Transverse colon (tissue), 4 donors: ENCODE measurements around the gene GRAMD1B. TPM values are rescaled to one million over a fixed set of nuclear protein-coding genes. Genes with fewer than 3 reads are reported as not detected.

Experiments used
- DNase-seq: peaks from one replicate; pipeline ENCODE4 v3.0.0-alpha.2; 2019
- H3K27ac ChIP-seq, 4 donors: fragments of 200-600 bp; sonication (generic); 2 replicates each; pipeline ENCODE4 v1.5.1; 2016 to 2018; ENCODE audit warnings: inconsistent platforms in 4 of 4
- H3K27me3 ChIP-seq: fragments of 200-600 bp; sonication (generic); 2 replicates; pipeline ENCODE4 v1.5.1; 2017; ENCODE audit warnings: inconsistent platforms
- H3K36me3 ChIP-seq, 4 donors: fragments of 200-600 bp; sonication (generic); 2 replicates each; pipeline ENCODE4 v1.5.1; 2017 to 2019; ENCODE audit warnings: inconsistent platforms in 4 of 4
- H3K4me1 ChIP-seq, 4 donors: fragments of 200-600 bp; sonication (generic); 2 replicates each; pipeline ENCODE4 v1.5.1; 2017 to 2020; ENCODE audit warnings: inconsistent platforms in 4 of 4
- H3K4me3 ChIP-seq, 4 donors: fragments of 200-600 bp; sonication (generic); 1 replicate in 1 of 4; 2 replicates in 3 of 4; pipeline versions ENCODE4 v1.5.1 to v1.6.1; 2017 to 2019; ENCODE audit warnings: inconsistent platforms in 4 of 4
- H3K9me3 ChIP-seq, 2 donors: fragments of 200-600 bp; sonication (generic); 2 replicates each; pipeline ENCODE4 v1.5.1; 2017 to 2019; ENCODE audit warnings: inconsistent platforms in 2 of 2
- EP300 ChIP-seq: sonication (generic); formaldehyde crosslinking; IDR thresholded peaks from one replicate; pipeline ENCODE4 v1.6.1; 2017; ENCODE audit warnings: antibody characterized with exemption, low read depth
- POLR2A ChIP-seq: fragments of 450-650 bp; IDR thresholded peaks from one replicate; pipeline ENCODE4 v1.6.1; 2016; ENCODE audit warnings: antibody characterized with exemption, mild to moderate bottlenecking, moderate library complexity
- POLR2AphosphoS5 ChIP-seq, 3 donors: sonication (generic); formaldehyde crosslinking; IDR thresholded peaks; one replicate each; pipeline ENCODE4 v1.6.1; 2016; ENCODE audit warnings: antibody characterized with exemption in 3 of 3
- WGBS, 2 donors: methylation state at CpG; one replicate each; pipeline ENCODE4 v1.1.5; 2018; ENCODE audit warnings: low coverage in 1 of 2; 5-methylcytosine and 5-hydroxymethylcytosine counted together
- in situ Hi-C, 4 donors: fragments of 200-750 bp; cut with MboI; loops; one replicate each; pipeline versions ENCODE4 v1.15.0 to v1.15.1; 2017; ENCODE audit warnings: low sequenced_read_pairs in 3 of 4, low pct_ligation_motif_present in 1 of 4, low pct_unique_long_range_greater_than_20kb in 1 of 4
- intact Hi-C: fragments of 100-400 bp; cut with DNase I; formaldehyde crosslinking; loops from one replicate; pipeline ENCODE4 v1.15.1; 2023; ENCODE audit warnings: low total_unique reads
- total RNA-seq, 4 donors: library from RNA; depleted of rRNA; stranded (reverse); fragments of >200 nt; gene quantifications; one replicate each; pipeline ENCODE4 v1.1.0, GENCODE V29; 2016
- TF ChIP-seq, protein P1 (sequence below), 5 experiments: fragments of 200-600 bp in 3 of 5; fragments of 450-650 bp in 2 of 5; sonication (generic) in 3 of 5; IDR thresholded peaks; 1 replicate in 2 of 5; 2 replicates in 3 of 5; pipeline ENCODE4 v1.5.1; 2016 to 2017; ENCODE audit warnings: antibody characterized with exemption in 5 of 5, inconsistent platforms in 3 of 5, mild to moderate bottlenecking in 2 of 5, moderate library complexity in 1 of 5

Gene GRAMD1B
- total RNA-seq, 4 donors from 2014 or later = 4.3 to 58.4 (median 9.9) TPM

DNA sequence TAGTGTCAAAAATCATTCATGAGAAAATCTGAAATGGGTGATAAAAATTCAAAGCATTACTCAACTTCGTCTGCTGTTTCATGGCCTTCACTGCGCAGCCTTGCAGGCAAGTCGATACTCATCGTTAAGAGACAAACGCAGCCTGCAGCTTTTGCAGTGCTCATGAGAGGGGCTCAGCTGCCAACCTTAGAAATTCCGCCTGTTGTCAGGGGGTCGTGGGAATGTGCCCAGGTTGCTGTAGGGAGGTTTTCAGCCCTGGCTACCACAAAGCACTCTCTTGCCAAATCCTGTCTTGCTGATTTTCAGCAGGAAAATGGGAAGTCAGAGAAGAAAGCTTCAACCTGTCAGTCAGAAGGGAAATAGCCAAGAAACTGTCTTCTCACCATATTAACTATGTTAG, 25.4 kb upstream of the GRAMD1B start:
- no peak for DNase-seq
- in situ Hi-C loops = loop anchor here in 1 of 4 donors (10.0 kb wide), 1 partner anchor 70 kb away; no protein-coding TSS in a partner anchor
- H3K36me3 ChIP-seq = no peaks in the 10 kb centered on the region
- H3K27ac ChIP-seq = no peak overlapping the region
- WGBS, 2 donors = 74 to 82% methylated on average over 5 to 7 of the region's 7 CpGs
- H3K4me1 ChIP-seq = peaks cover 0 to 30% (median 7%) of the 10 kb centered on the region in 4 donors
- intact Hi-C loops = loop anchor here (5.0 kb wide), 1 partner anchor 1002 kb away; no protein-coding TSS in a partner anchor
- H3K27me3 ChIP-seq = peaks cover 18% of the 10 kb centered on the region
- TF ChIP-seq, protein P1, sequence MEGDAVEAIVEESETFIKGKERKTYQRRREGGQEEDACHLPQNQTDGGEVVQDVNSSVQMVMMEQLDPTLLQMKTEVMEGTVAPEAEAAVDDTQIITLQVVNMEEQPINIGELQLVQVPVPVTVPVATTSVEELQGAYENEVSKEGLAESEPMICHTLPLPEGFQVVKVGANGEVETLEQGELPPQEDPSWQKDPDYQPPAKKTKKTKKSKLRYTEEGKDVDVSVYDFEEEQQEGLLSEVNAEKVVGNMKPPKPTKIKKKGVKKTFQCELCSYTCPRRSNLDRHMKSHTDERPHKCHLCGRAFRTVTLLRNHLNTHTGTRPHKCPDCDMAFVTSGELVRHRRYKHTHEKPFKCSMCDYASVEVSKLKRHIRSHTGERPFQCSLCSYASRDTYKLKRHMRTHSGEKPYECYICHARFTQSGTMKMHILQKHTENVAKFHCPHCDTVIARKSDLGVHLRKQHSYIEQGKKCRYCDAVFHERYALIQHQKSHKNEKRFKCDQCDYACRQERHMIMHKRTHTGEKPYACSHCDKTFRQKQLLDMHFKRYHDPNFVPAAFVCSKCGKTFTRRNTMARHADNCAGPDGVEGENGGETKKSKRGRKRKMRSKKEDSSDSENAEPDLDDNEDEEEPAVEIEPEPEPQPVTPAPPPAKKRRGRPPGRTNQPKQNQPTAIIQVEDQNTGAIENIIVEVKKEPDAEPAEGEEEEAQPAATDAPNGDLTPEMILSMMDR (IDR thresholded peaks at IDR 0.05) = no peak
- TF ChIP-seq POLR2AphosphoS5 (IDR thresholded peaks at IDR 0.05) (no peak), EP300 (no peak), POLR2A (no peak)
- no peaks in the 10 kb centered on the region for H3K9me3 ChIP-seq
- H3K4me3 ChIP-seq = no peak overlapping the region

DNA sequence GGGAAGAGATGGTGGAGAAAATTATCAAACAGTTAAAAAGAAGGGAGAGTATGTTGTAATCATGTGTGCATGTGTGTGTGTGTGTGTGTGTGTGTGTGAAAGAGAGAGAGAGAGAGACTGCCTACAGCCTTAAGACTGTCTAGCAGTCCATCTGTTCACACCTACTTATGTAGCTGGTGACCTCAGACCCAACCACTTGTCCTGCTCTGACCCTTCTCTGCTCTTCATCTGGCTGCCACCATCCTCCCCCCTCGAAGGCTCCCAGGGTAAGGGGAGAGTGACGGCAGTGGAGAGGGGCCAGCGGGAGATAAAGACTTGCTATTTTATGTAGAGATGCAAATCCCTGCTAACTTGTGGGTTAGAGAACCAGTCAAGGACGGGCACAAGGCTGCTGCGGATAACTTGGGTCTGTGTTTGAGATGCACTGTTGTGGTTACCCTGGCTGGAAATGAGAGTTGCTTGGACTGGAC, 24.9 kb upstream of the GRAMD1B start:
- Histone ChIP-seq H3K4me1 (peaks cover 0 to 32% (median 7%) of the 10 kb centered on the region in 4 donors), H3K27me3 (peaks cover 18% of the 10 kb centered on the region), H3K9me3 (no peaks in the 10 kb centered on the region), H3K36me3 (no peaks in the 10 kb centered on the region), H3K27ac (no peak overlapping the region), H3K4me3 (no peak overlapping the region)
- WGBS, 2 donors = 60 to 70% methylated on average over 2 to 5 of the region's 5 CpGs
- DNase-seq = no peak
- intact Hi-C loops = loop anchor here (5.0 kb wide), 1 partner anchor 1003 kb away; no protein-coding TSS in a partner anchor
- in situ Hi-C loops = loop anchor here in 1 of 4 donors (10.0 kb wide), 1 partner anchor 70 kb away; no protein-coding TSS in a partner anchor
- TF ChIP-seq POLR2AphosphoS5 (IDR thresholded peaks at IDR 0.05) = no peak
- no peak for TF ChIP-seq EP300
- TF ChIP-seq POLR2A = no peak
- TF ChIP-seq, protein P1 (IDR thresholded peaks at IDR 0.05) = no peak

DNA sequence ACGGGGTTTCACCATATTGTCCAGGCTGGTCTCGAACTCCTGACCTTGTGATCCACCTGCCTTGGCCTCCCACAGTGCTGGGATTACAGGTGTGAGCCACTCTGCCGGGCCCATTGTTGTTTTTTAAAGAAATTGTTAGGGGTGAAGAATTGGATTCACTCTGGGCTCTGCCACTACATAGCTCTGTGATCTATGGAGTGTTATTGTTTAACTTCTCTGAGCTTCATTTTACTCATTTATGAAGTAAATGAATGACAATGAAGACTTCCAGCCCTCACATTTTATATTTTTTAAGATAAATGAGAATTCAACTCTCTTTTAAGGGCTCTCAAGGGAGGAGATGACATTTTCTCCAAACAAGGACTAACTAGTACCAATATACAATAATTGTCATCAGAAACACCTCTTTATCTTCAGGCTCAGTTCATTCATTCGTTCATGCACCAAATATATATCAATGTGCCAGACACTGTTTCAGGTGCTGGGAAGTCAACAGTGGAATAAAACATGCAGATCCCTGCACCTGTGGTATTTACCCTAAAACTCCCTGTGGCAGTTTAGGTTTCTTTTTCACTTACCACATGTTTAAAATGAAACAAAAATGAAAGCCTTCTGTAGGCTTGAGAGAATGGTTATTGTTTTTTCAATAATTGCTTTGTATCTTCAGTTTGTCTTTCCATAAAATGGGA, 23.5 kb upstream of the GRAMD1B start:
- H3K9me3 ChIP-seq = no peaks in the 10 kb centered on the region
- H3K27me3 ChIP-seq = peaks cover 14% of the 10 kb centered on the region
- peaks cover 0 to 32% (median 7%) of the 10 kb centered on the region in 4 donors for H3K4me1 ChIP-seq
- intact Hi-C loops = loop anchor here (5.0 kb wide), 1 partner anchor 1004 kb away; no protein-coding TSS in a partner anchor
- no peak for DNase-seq
- no peak overlapping the region for H3K4me3 ChIP-seq
- no peak overlapping the region for H3K27ac ChIP-seq
- in situ Hi-C loops = loop anchor here in 1 of 4 donors (10.0 kb wide), 1 partner anchor 68 kb away; no protein-coding TSS in a partner anchor
- WGBS, 2 donors = 31 to 68% methylated on average over 1 to 4 of the region's 4 CpGs
- TF ChIP-seq POLR2AphosphoS5 (IDR thresholded peaks at IDR 0.05) (no peak), EP300 (no peak), POLR2A (no peak)
- TF ChIP-seq, protein P1 (IDR thresholded peaks at IDR 0.05) = no peak
- H3K36me3 ChIP-seq = no peaks in the 10 kb centered on the region
